B cell (primary cell): ENCODE results near the gene MALL.

Experiments used
- EZH2 ChIP-seq: IDR thresholded peaks from 2 replicates; pipeline ENCODE4 v1.6.1; 2012; ENCODE audit warnings: borderline replicate concordance, low read depth, mild to moderate bottlenecking, moderate library complexity, low read length; ENCODE audit not compliant: insufficient read depth, poor library complexity, severe bottlenecking
- TF ChIP-seq, protein P1 (sequence below): fragments of 200-600 bp; IDR thresholded peaks from one replicate; pipeline ENCODE4 v1.8.0; 2022; ENCODE audit warnings: antibody characterized with exemption, mild to moderate bottlenecking

DNA sequence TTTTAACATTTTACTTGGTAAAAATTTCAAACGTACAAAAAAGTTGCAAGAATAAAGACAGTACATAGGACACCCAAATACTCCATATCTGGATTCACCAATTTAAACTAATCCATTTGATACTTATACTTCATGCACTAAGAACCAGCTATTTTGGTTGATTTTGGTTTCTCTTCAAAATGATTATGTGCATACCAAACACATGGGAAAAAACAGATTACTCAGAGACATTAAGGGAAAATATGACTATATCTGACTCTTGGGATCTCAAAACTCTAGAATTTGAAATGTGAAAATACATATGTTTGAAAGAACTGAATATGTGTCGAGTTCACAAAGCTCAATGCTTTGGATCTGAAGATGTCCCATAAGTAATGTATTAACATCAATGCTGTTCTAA lies 15.5 kb upstream of the MALL start:
- TF ChIP-seq, protein P1, sequence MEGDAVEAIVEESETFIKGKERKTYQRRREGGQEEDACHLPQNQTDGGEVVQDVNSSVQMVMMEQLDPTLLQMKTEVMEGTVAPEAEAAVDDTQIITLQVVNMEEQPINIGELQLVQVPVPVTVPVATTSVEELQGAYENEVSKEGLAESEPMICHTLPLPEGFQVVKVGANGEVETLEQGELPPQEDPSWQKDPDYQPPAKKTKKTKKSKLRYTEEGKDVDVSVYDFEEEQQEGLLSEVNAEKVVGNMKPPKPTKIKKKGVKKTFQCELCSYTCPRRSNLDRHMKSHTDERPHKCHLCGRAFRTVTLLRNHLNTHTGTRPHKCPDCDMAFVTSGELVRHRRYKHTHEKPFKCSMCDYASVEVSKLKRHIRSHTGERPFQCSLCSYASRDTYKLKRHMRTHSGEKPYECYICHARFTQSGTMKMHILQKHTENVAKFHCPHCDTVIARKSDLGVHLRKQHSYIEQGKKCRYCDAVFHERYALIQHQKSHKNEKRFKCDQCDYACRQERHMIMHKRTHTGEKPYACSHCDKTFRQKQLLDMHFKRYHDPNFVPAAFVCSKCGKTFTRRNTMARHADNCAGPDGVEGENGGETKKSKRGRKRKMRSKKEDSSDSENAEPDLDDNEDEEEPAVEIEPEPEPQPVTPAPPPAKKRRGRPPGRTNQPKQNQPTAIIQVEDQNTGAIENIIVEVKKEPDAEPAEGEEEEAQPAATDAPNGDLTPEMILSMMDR = no peak
- TF ChIP-seq EZH2 = no peak
